ENCODE measurements around the gene ROBO1. TPM values are rescaled to one million over a fixed set of nuclear protein-coding genes. Genes with fewer than 3 reads are reported as not detected.
A peak's percentile ranks its signal among the peaks of the same experiment; 100 is the strongest.

The ROBO1 gene
- total RNA-seq, 1 donor from 2014 or later: 78.0 TPM

- no peak for TF ChIP-seq CTCF (IDR thresholded peaks at IDR 0.05; ENCODE audit: unreplicated experiment)
- DNase-seq (ENCODE audit: low spot score, unreplicated experiment): no peak
- Mint-ChIP-seq H3K27ac (no peak overlapping the region), H3K4me1 (ENCODE audit: low read depth) (peaks cover 4% of the 10 kb centered on the region), H3K9me3 (ENCODE audit: low read depth) (peaks cover 3% of the 10 kb centered on the region), H3K4me3 (ENCODE audit: low read depth) (no peak overlapping the region), H3K36me3 (ENCODE audit: insufficient read depth) (peaks cover 6% of the 10 kb centered on the region), H3K27me3 (no peaks in the 10 kb centered on the region)
Observed at GRCh38 chr3:78926523-78926922, 841.3 kb downstream of the ROBO1 start.

GRCh38 chr3:78924711-78925110, 843.1 kb downstream of the ROBO1 start:
- Mint-ChIP-seq H3K36me3 (ENCODE audit: insufficient read depth) (peaks cover 6% of the 10 kb centered on the region), H3K4me3 (ENCODE audit: low read depth) (no peak overlapping the region), H3K9me3 (ENCODE audit: low read depth) (peaks cover 3% of the 10 kb centered on the region), H3K27me3 (no peaks in the 10 kb centered on the region), H3K27ac (no peak overlapping the region), H3K4me1 (ENCODE audit: low read depth) (peaks cover 4% of the 10 kb centered on the region)
- TF ChIP-seq CTCF (IDR thresholded peaks at IDR 0.05; ENCODE audit: unreplicated experiment): no peak
- DNase-seq (ENCODE audit: low spot score, unreplicated experiment): no peak

GRCh38 chr3:78919021-78919755, 848.6 kb downstream of the ROBO1 start:
- Mint-ChIP-seq H3K27ac (peak overlapping the region; percentile 66), H3K9me3 (ENCODE audit: low read depth) (no peaks in the 10 kb centered on the region), H3K27me3 (no peaks in the 10 kb centered on the region), H3K36me3 (ENCODE audit: insufficient read depth) (peaks cover 3% of the 10 kb centered on the region), H3K4me3 (ENCODE audit: low read depth) (no peak overlapping the region), H3K4me1 (ENCODE audit: low read depth) (peaks cover 18% of the 10 kb centered on the region)
- no peak for TF ChIP-seq CTCF (IDR thresholded peaks at IDR 0.05; ENCODE audit: unreplicated experiment)
- no peak for DNase-seq (ENCODE audit: low spot score, unreplicated experiment)

GRCh38 chr3:78918361-78919020, 849.3 kb downstream of the ROBO1 start:
- H3K36me3 Mint-ChIP-seq (ENCODE audit: insufficient read depth): peaks cover 3% of the 10 kb centered on the region
- H3K4me1 Mint-ChIP-seq (ENCODE audit: low read depth): peaks cover 22% of the 10 kb centered on the region
- peaks cover 4% of the 10 kb centered on the region for H3K9me3 Mint-ChIP-seq (ENCODE audit: low read depth)
- H3K27ac Mint-ChIP-seq: peak overlapping the region; percentile 66
- DNase-seq (ENCODE audit: low spot score, unreplicated experiment): no peak
- no peak for TF ChIP-seq CTCF (IDR thresholded peaks at IDR 0.05; ENCODE audit: unreplicated experiment)
- H3K4me3 Mint-ChIP-seq (ENCODE audit: low read depth): no peak overlapping the region
- H3K27me3 Mint-ChIP-seq: no peaks in the 10 kb centered on the region

GRCh38 chr3:78917536-78917935, 850.3 kb downstream of the ROBO1 start:
- no peak for TF ChIP-seq CTCF (IDR thresholded peaks at IDR 0.05; ENCODE audit: unreplicated experiment)
- Mint-ChIP-seq H3K27ac (no peak overlapping the region), H3K9me3 (ENCODE audit: low read depth) (peaks cover 4% of the 10 kb centered on the region), H3K4me3 (ENCODE audit: low read depth) (no peak overlapping the region), H3K36me3 (ENCODE audit: insufficient read depth) (peaks cover 3% of the 10 kb centered on the region), H3K27me3 (no peaks in the 10 kb centered on the region), H3K4me1 (ENCODE audit: low read depth) (peaks cover 28% of the 10 kb centered on the region)
- no peak for DNase-seq (ENCODE audit: low spot score, unreplicated experiment)
